Measurements from ENCODE around the gene ARMC2. TPM values are rescaled to one million over a fixed set of nuclear protein-coding genes. Genes with fewer than 3 reads are reported as not detected.

ARMC2 gene
- total RNA-seq, 1 donor from 2014 or later: 11.5 TPM

- peak in 1 of 2 donors; percentile 92 for DNase-seq (ENCODE audit: extremely low spot score in 2 of 2)
- Histone ChIP-seq H3K36me3 (no peaks in the 10 kb centered on the region), H3K27me3 (no peaks in the 10 kb centered on the region), H3K9me3 (no peaks in the 10 kb centered on the region), H3K4me3 (peak overlapping the region; percentile 97 to 98), H3K4me1 (peaks cover 44% of the 10 kb centered on the region), H3K27ac (peak overlapping the region; percentile 97)
- peak in 1 of 2 donors; percentile 80 for TF ChIP-seq POLR2A (IDR thresholded peaks at IDR 0.05)
- TF ChIP-seq, protein P1, sequence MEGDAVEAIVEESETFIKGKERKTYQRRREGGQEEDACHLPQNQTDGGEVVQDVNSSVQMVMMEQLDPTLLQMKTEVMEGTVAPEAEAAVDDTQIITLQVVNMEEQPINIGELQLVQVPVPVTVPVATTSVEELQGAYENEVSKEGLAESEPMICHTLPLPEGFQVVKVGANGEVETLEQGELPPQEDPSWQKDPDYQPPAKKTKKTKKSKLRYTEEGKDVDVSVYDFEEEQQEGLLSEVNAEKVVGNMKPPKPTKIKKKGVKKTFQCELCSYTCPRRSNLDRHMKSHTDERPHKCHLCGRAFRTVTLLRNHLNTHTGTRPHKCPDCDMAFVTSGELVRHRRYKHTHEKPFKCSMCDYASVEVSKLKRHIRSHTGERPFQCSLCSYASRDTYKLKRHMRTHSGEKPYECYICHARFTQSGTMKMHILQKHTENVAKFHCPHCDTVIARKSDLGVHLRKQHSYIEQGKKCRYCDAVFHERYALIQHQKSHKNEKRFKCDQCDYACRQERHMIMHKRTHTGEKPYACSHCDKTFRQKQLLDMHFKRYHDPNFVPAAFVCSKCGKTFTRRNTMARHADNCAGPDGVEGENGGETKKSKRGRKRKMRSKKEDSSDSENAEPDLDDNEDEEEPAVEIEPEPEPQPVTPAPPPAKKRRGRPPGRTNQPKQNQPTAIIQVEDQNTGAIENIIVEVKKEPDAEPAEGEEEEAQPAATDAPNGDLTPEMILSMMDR (IDR thresholded peaks at IDR 0.05): peak in 1 of 3 experiments; percentile 34
- TF ChIP-seq POLR2AphosphoS5 (IDR thresholded peaks at IDR 0.05; ENCODE audit: insufficient read depth in 1 of 2, low read depth in 1 of 2): peak; percentile 54 to 92
- intact Hi-C loops (cut with DNase I): loop anchor here (10.0 kb wide), 1 partner anchor 65 kb away; no protein-coding TSS in a partner anchor
Observed at GRCh38 chr6:109009236-109009961, 161.2 kb downstream of the ARMC2 start.

DNA sequence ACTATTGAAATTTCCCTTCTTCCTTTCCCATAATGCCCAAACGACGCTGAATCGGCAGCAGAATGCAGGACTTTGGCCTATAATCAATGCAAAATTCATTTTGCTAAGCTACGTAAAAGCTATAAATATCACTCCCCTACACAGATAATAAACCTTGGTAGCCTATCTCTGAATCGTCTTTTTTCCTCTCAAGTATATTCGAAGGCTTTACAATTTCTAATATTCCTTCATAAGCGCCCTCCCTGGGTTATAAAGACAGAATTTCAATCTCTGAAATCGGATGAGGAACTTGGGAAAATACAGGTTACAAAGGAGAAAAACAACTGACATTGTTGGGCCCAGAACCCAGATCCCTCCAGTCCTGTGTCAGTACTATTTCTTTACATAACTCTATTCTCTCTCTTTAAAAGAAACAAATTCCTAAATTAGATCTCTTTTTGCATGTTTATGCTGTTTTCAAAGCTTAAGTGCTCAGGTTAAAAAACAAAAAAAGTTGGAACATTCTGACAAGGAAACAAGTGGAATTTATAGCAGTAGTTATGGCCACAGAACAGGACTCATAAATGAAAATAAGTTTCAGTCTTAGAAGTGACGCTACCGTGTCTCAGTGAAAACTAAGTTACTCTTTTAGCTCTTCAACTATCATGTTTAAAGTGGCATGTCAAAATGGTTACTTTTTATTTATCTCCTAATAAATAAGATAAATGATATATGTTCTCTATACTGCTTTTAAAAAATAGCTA lies 161.9 kb downstream of the ARMC2 start:
- no peak for DNase-seq (ENCODE audit: extremely low spot score in 2 of 2)
- H3K4me1 ChIP-seq: peaks cover 45% of the 10 kb centered on the region
- no peaks in the 10 kb centered on the region for H3K36me3 ChIP-seq
- peak overlapping the region; percentile 97 for H3K27ac ChIP-seq
- intact Hi-C loops (cut with DNase I): loop anchor here (10.0 kb wide), 1 partner anchor 65 kb away; no protein-coding TSS in a partner anchor
- H3K27me3 ChIP-seq: no peaks in the 10 kb centered on the region
- H3K4me3 ChIP-seq: peak overlapping the region; percentile 97 to 98
- TF ChIP-seq POLR2A (IDR thresholded peaks at IDR 0.05) (no peak), POLR2AphosphoS5 (IDR thresholded peaks at IDR 0.05; ENCODE audit: insufficient read depth in 1 of 2, low read depth in 1 of 2) (no peak)
- TF ChIP-seq, protein P1 (IDR thresholded peaks at IDR 0.05): no peak
- H3K9me3 ChIP-seq: no peaks in the 10 kb centered on the region

DNA sequence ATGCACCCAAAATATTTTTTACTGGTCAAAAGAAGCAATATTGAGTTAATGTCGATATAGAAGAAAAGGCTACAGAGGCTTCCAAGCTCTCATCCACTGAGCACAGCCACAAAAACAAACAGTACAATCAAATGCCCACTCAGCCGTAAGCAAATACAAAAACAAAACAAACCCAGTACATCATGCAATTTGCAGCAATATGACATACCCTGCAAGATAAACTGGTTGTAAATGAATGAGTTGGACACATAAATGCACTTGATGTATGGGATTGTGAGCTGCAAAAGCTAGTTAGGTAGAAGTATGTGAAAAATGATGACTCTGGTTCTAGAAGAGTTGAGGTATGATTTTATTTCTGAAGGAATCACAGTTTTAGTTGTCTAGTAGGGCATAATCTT lies 162.5 kb downstream of the ARMC2 start:
- H3K4me3 ChIP-seq: peak overlapping the region; percentile 97 to 98
- H3K36me3 ChIP-seq: no peaks in the 10 kb centered on the region
- peaks cover 45% of the 10 kb centered on the region for H3K4me1 ChIP-seq
- H3K27ac ChIP-seq: peak overlapping the region; percentile 97
- H3K27me3 ChIP-seq: no peaks in the 10 kb centered on the region
- no peaks in the 10 kb centered on the region for H3K9me3 ChIP-seq
- intact Hi-C loops (cut with DNase I): no loop called here
- TF ChIP-seq, protein P1 (IDR thresholded peaks at IDR 0.05): no peak
- TF ChIP-seq POLR2A (IDR thresholded peaks at IDR 0.05): no peak
- no peak for TF ChIP-seq POLR2AphosphoS5 (IDR thresholded peaks at IDR 0.05; ENCODE audit: insufficient read depth in 1 of 2, low read depth in 1 of 2)
- DNase-seq (ENCODE audit: extremely low spot score in 2 of 2): no peak

DNA sequence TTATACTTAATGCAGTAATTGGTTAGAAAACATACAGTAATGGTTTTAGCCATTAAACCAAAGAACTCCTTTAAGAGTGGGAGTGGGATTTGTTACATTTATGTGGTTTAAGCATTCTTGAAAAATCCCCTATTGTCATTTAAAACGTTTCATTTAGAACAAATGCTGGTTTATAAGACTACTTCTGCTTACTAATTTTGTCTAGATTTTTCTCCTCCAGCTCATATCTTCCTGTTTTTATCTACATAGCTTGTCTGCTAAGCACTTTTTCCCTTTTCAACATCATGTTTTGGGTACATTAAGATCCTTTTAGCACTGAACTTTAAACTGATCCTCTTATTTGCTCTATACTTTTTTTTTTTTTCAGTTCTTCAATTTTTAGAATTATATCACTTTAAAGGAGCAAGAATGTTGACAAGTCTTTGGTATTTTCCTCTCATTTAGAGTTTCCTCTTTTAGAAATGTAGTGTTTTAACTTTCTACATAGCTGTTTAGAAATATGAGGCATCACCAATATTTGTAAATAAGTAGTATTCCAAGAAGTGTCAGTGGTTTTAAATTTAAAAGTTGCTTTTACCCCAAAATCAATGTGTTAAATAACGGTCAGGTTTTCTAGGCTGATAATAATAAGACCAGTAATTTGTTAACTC lies 165.6 kb downstream of the ARMC2 start:
- Histone ChIP-seq H3K27me3 (no peaks in the 10 kb centered on the region), H3K9me3 (no peaks in the 10 kb centered on the region), H3K36me3 (no peaks in the 10 kb centered on the region), H3K27ac (peak overlapping the region; percentile 39), H3K4me3 (no peak overlapping the region), H3K4me1 (peaks cover 38% of the 10 kb centered on the region)
- intact Hi-C loops (cut with DNase I): no loop called here
- DNase-seq (ENCODE audit: extremely low spot score in 2 of 2): no peak
- TF ChIP-seq POLR2AphosphoS5 (IDR thresholded peaks at IDR 0.05; ENCODE audit: insufficient read depth in 1 of 2, low read depth in 1 of 2) (peak in 1 of 2 donors; percentile 15), POLR2A (IDR thresholded peaks at IDR 0.05) (no peak)
- TF ChIP-seq, protein P1 (IDR thresholded peaks at IDR 0.05): no peak
